ENCODE data around the gene UBE2V1. TPM values are rescaled to one million over a fixed set of nuclear protein-coding genes. Genes with fewer than 3 reads are reported as not detected.

The UBE2V1 gene
- total and polyA plus RNA-seq, 2 of the 13 experiments (the other 11 are each of a cell fraction or from before 2014, with no cell fraction given): 81.3 to 132 TPM

GRCh38 chr20:50054626-50055511 lies 58.1 kb downstream of the UBE2V1 start (continued):
- TF ChIP-seq, protein P1, sequence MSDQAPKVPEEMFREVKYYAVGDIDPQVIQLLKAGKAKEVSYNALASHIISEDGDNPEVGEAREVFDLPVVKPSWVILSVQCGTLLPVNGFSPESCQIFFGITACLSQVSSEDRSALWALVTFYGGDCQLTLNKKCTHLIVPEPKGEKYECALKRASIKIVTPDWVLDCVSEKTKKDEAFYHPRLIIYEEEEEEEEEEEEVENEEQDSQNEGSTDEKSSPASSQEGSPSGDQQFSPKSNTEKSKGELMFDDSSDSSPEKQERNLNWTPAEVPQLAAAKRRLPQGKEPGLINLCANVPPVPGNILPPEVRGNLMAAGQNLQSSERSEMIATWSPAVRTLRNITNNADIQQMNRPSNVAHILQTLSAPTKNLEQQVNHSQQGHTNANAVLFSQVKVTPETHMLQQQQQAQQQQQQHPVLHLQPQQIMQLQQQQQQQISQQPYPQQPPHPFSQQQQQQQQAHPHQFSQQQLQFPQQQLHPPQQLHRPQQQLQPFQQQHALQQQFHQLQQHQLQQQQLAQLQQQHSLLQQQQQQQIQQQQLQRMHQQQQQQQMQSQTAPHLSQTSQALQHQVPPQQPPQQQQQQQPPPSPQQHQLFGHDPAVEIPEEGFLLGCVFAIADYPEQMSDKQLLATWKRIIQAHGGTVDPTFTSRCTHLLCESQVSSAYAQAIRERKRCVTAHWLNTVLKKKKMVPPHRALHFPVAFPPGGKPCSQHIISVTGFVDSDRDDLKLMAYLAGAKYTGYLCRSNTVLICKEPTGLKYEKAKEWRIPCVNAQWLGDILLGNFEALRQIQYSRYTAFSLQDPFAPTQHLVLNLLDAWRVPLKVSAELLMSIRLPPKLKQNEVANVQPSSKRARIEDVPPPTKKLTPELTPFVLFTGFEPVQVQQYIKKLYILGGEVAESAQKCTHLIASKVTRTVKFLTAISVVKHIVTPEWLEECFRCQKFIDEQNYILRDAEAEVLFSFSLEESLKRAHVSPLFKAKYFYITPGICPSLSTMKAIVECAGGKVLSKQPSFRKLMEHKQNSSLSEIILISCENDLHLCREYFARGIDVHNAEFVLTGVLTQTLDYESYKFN (CRISPR knock-in tag; conservative IDR thresholded peaks at IDR 0.05): peak; percentile 50
- TF ChIP-seq AGO1 (IDR thresholded peaks at IDR 0.05; ENCODE audit: low read depth, low read length, poor library complexity, severe bottlenecking): peak; percentile 30
- TF ChIP-seq, protein P2, sequence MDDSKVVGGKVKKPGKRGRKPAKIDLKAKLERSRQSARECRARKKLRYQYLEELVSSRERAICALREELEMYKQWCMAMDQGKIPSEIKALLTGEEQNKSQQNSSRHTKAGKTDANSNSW (CRISPR knock-in tag; IDR thresholded peaks at IDR 0.05; ENCODE audit: borderline replicate concordance): no peak
- TF ChIP-seq ETV5 (CRISPR knock-in tag; IDR thresholded peaks at IDR 0.05; ENCODE audit: borderline replicate concordance): peak; percentile 28; the same call in 1 of the 2 replicates
- peak; percentile 82; the same call in 1 of the 2 replicates for TF ChIP-seq GTF3A (CRISPR knock-in tag; conservative IDR thresholded peaks at IDR 0.05)
- TF ChIP-seq CCDC6 (CRISPR knock-in tag; IDR thresholded peaks at IDR 0.05): 0 out of 2 replicates have a peak, but pooled peaks have one; percentile 60
- TF ChIP-seq, protein P3, sequence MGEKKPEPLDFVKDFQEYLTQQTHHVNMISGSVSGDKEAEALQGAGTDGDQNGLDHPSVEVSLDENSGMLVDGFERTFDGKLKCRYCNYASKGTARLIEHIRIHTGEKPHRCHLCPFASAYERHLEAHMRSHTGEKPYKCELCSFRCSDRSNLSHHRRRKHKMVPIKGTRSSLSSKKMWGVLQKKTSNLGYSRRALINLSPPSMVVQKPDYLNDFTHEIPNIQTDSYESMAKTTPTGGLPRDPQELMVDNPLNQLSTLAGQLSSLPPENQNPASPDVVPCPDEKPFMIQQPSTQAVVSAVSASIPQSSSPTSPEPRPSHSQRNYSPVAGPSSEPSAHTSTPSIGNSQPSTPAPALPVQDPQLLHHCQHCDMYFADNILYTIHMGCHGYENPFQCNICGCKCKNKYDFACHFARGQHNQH (CRISPR knock-in tag; IDR thresholded peaks at IDR 0.05): 0 out of 2 replicates have a peak, but pooled peaks have one; percentile 9
- TF ChIP-seq ZNF484 (CRISPR knock-in tag; IDR thresholded peaks at IDR 0.05; ENCODE audit: borderline replicate concordance, low read depth): no peak
- TF ChIP-seq ZNF3 (CRISPR knock-in tag; IDR thresholded peaks at IDR 0.05): no peak
- TF ChIP-seq, protein P4, sequence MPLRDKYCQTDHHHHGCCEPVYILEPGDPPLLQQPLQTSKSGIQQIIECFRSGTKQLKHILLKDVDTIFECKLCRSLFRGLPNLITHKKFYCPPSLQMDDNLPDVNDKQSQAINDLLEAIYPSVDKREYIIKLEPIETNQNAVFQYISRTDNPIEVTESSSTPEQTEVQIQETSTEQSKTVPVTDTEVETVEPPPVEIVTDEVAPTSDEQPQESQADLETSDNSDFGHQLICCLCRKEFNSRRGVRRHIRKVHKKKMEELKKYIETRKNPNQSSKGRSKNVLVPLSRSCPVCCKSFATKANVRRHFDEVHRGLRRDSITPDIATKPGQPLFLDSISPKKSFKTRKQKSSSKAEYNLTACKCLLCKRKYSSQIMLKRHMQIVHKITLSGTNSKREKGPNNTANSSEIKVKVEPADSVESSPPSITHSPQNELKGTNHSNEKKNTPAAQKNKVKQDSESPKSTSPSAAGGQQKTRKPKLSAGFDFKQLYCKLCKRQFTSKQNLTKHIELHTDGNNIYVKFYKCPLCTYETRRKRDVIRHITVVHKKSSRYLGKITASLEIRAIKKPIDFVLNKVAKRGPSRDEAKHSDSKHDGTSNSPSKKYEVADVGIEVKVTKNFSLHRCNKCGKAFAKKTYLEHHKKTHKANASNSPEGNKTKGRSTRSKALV (CRISPR knock-in tag; IDR thresholded peaks at IDR 0.05): no peak; the same call in none of the 2 replicates
- TF ChIP-seq, protein P5, sequence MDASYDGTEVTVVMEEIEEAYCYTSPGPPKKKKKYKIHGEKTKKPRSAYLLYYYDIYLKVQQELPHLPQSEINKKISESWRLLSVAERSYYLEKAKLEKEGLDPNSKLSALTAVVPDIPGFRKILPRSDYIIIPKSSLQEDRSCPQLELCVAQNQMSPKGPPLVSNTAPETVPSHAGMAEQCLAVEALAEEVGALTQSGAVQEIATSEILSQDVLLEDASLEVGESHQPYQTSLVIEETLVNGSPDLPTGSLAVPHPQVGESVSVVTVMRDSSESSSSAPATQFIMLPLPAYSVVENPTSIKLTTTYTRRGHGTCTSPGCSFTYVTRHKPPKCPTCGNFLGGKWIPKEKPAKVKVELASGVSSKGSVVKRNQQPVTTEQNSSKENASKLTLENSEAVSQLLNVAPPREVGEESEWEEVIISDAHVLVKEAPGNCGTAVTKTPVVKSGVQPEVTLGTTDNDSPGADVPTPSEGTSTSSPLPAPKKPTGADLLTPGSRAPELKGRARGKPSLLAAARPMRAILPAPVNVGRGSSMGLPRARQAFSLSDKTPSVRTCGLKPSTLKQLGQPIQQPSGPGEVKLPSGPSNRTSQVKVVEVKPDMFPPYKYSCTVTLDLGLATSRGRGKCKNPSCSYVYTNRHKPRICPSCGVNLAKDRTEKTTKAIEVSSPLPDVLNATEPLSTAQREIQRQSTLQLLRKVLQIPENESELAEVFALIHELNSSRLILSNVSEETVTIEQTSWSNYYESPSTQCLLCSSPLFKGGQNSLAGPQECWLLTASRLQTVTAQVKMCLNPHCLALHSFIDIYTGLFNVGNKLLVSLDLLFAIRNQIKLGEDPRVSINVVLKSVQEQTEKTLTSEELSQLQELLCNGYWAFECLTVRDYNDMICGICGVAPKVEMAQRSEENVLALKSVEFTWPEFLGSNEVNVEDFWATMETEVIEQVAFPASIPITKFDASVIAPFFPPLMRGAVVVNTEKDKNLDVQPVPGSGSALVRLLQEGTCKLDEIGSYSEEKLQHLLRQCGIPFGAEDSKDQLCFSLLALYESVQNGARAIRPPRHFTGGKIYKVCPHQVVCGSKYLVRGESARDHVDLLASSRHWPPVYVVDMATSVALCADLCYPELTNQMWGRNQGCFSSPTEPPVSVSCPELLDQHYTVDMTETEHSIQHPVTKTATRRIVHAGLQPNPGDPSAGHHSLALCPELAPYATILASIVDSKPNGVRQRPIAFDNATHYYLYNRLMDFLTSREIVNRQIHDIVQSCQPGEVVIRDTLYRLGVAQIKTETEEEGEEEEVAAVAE (CRISPR knock-in tag; IDR thresholded peaks at IDR 0.05; ENCODE audit: borderline replicate concordance): no peak
- TF ChIP-seq ZNF263 (CRISPR knock-in tag; IDR thresholded peaks at IDR 0.05): peak; percentile 44; the same call in 1 of the 2 replicates
- peak; percentile 51; the same call in 1 of the 2 replicates for TF ChIP-seq ZNF274 (CRISPR knock-in tag; IDR thresholded peaks at IDR 0.05)
- 0 out of 2 replicates have a peak, but pooled peaks have one; percentile 47 for TF ChIP-seq SALL2 (CRISPR knock-in tag; IDR thresholded peaks at IDR 0.05)
- TF ChIP-seq CBFB (CRISPR knock-in tag; IDR thresholded peaks at IDR 0.05): no peak
- peak; percentile 63; the same call in 1 of the 2 replicates for TF ChIP-seq HOXA3 (CRISPR knock-in tag; IDR thresholded peaks at IDR 0.05)
- TF ChIP-seq SAP130 (CRISPR knock-in tag; IDR thresholded peaks at IDR 0.05; ENCODE audit: low read depth): peak; percentile 48
